ENCODE results near the gene KRT16. TPM values are rescaled to one million over a fixed set of nuclear protein-coding genes. Genes with fewer than 3 reads are reported as not detected.

Gene KRT16
- total RNA-seq, 2 experiments from 2014 or later: not detected

DNA sequence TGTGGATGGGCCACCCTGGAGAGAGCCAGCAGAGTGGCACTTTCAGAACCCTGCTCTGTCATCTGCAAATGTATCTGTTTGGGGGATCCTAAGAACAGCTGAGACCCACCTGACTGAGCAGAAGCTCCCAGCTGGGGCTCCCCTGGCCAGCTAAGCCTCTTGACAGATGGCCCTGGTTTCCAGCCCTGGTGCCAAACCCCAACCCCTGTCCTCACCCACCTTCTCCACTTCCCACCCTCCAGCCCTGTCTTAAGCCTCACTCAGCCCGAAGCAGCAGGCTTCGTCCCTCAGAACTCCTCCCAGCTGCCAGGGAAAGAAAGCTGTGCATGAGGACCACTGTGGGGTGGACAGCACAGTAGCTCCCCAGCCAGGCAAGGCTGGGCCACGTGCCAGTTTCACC is 37.2 kb downstream of the KRT16 start:
- H3K4me3 Mint-ChIP-seq: no peak overlapping the region
- no peaks in the 10 kb centered on the region for H3K36me3 Mint-ChIP-seq (ENCODE audit: low read depth)
- H3K27ac Mint-ChIP-seq: no peak overlapping the region
- ChIA-PET CTCF (no interaction called here), POLR2A (no interaction called here)
- H3K4me1 Mint-ChIP-seq: no peaks in the 10 kb centered on the region
- DNase-seq: no peak
- no peaks in the 10 kb centered on the region for H3K9me3 Mint-ChIP-seq
- H3K27me3 Mint-ChIP-seq: peaks cover 28% of the 10 kb centered on the region

DNA sequence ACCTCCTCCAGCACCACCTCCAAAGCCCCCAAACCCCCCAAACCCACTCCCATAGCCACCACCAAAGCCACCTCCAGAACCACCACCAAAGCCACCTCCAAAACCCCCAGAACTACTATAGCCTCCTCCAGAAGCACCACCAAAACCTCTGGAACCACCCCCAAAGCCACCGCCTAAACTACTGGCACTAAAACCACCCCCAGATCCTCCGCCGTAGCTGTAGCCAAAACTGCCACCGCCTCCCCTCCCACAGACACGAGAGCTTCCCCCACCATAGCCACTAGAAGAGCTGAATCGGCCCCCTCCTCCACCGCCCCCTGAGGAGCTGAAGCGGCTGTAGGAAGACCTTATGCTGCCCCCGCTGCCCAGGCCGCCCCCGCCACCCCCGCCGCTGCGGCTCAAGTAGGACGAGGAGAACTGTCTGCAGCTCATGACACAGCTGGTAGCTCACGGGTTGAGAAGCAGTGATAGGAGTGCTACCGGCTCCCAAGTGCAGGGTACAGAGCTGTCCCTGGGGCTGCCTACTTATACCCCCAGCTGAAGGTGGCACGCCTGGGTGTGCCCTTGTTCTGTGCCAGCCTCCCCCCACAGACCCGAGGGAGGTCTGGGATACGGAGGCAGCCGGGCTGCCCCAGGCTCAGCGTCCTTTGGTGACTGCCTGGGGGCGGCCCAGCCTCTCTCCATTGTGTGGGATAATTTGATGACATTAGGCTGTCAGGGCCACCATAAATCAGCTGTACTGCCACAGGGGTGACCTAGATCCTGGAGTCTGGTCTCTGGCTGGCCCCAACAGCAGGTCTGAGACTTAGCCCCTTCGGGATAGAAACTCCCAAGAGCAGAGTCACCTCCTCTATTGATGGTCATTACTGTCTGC is 40.8 kb downstream of the KRT16 start, which contains the start of gene KRT9:
Gene KRT9, minus strand, starts transcription at position 499 of the 874 bp plus-strand sequence. Its CDS starts 67 bp downstream, at position 432.
- Mint-ChIP-seq H3K27ac (no peak within 1 kb of the TSS), H3K9me3 (peaks cover 12% of the 10 kb centered on the region), H3K4me3 (no peak within 1 kb of the TSS), H3K4me1 (peaks cover 6% of the 10 kb centered on the region), H3K27me3 (peaks cover 24% of the 10 kb centered on the region), H3K36me3 (ENCODE audit: low read depth) (peaks cover 6% of the 10 kb centered on the region)
- no peak for DNase-seq
- POLR2A ChIA-PET: no interaction called here
- CTCF ChIA-PET: interaction anchor here (0.8 to 3.0 kb wide), 3 partner anchors 23 to 91 kb away, joined by 3 to 9 read pairs (median 5); no protein-coding TSS in a partner anchor

DNA sequence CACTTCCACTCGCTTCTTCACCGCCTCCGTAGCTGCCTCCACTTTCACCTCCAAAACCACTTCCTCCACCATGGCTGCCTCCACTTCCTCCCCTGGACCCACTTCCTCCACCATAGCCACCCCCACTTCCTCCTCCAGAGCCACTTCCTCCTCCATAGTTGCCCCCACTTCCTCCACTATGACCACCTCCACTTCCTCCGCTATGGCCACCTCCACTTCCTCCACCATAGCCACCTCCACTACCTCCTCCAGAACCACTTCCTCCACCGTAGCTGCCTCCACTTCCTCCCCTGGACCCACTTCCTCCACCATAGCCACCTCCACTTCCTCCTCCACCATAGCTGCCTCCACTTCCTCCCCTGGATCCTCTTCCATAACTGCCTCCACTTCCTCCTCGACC is 45.2 kb downstream of the KRT16 start:
- Mint-ChIP-seq H3K27ac (peak overlapping the region; percentile 75), H3K4me1 (peaks cover 6% of the 10 kb centered on the region), H3K4me3 (no peak overlapping the region), H3K27me3 (peaks cover 39% of the 10 kb centered on the region), H3K9me3 (peaks cover 14% of the 10 kb centered on the region), H3K36me3 (ENCODE audit: low read depth) (peaks cover 6% of the 10 kb centered on the region)
- ChIA-PET POLR2A (no interaction called here), CTCF (interaction anchor here (3.7 kb wide), 1 partner anchor 81 kb away, joined by 13 read pairs; no protein-coding TSS in a partner anchor)
- no peak for DNase-seq

DNA sequence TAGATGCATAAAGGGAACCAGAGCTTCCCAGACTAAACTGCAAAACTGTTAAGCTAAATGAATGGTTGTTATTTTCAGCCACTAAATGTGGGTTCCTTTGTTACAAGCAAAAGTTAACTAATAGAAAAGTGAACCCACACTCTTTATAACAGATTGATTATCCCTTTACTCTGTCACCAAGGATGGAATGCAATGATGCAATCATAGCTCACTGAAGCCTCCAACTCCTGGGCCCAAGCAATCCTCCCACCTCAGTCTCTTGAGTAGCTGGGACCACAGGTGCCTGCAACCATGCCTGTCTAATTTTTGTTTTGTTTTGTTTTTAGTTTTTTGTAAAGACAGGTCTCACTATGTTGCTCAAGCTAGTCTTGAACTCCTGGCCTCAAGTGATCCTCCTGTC is 47.2 kb downstream of the KRT16 start:
- Mint-ChIP-seq H3K27ac (no peak overlapping the region), H3K4me3 (no peak overlapping the region), H3K4me1 (peaks cover 6% of the 10 kb centered on the region), H3K27me3 (peaks cover 40% of the 10 kb centered on the region), H3K9me3 (peaks cover 14% of the 10 kb centered on the region), H3K36me3 (ENCODE audit: low read depth) (peaks cover 6% of the 10 kb centered on the region)
- ChIA-PET POLR2A (no interaction called here), CTCF (interaction anchor here (2.6 to 3.7 kb wide), 2 partner anchors 16 to 83 kb away, joined by 13 to 21 read pairs; no protein-coding TSS in a partner anchor)
- DNase-seq: no peak

DNA sequence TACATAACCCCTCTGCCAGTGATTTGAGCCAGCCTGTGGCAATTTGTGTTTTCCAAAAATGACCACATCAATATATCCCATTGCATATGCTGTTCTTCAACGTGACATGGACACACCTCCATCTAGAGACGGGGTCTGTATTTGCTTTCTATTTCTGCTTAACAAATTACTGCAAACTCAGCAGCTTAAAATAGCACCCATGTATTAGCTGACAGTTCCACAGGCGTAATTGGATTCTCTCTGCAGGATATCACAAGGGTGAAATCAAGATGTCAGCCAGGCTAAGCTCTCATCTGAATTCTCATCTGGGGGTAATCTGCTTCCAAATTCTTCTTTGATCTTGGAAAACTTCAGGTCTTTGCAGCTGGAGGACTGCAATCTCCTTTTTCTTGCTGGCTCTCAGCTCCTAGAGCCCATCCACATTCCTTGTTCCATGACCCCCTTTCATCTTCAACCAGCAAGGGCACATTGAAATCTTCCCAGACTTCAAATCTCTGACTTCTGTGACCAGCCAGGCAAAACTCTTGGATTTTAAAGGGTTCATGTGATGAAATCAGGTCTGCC is 48.9 kb downstream of the KRT16 start:
- POLR2A ChIA-PET: no interaction called here
- Mint-ChIP-seq H3K4me3 (no peak overlapping the region), H3K4me1 (peaks cover 6% of the 10 kb centered on the region), H3K27ac (no peak overlapping the region), H3K27me3 (peaks cover 41% of the 10 kb centered on the region), H3K36me3 (ENCODE audit: low read depth) (peaks cover 6% of the 10 kb centered on the region), H3K9me3 (peaks cover 14% of the 10 kb centered on the region)
- CTCF ChIA-PET: interaction anchor here (1.7 to 3.7 kb wide), 2 partner anchors 15 to 85 kb away, joined by 10 to 13 read pairs; no protein-coding TSS in a partner anchor
- DNase-seq: no peak

DNA sequence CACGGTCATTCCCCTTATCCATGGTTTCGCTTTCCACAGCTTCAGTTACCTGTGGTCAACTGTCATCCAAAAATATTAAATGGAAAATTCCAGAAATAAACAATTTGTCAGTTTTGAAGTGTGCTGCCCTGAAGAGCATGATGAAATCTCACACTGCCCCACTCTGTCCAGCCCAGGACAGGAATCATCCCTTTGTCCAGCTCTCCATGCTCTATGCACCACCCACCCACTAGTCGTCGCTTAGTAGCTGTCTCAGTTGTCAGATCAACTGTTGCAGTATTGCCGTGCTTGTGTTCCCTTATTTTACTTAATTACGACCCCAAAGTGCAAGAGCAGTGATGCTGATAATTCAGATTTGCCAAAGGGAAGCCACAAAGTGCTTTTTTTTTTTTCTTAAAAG is 51.0 kb downstream of the KRT16 start:
- H3K27ac Mint-ChIP-seq: no peak overlapping the region
- no peaks in the 10 kb centered on the region for H3K36me3 Mint-ChIP-seq (ENCODE audit: low read depth)
- POLR2A ChIA-PET: no interaction called here
- H3K27me3 Mint-ChIP-seq: peaks cover 54% of the 10 kb centered on the region
- H3K9me3 Mint-ChIP-seq: peaks cover 2% of the 10 kb centered on the region
- H3K4me3 Mint-ChIP-seq: no peak overlapping the region
- CTCF ChIA-PET: no interaction called here
- DNase-seq: no peak
- H3K4me1 Mint-ChIP-seq: no peaks in the 10 kb centered on the region

Other genes starting within 250 kb of the KRT16 start
- not detected for gene KRT33B, start 243.0 kb downstream of the KRT16 start, total RNA-seq
- not detected for gene KRT34, start 230.5 kb downstream of the KRT16 start, total RNA-seq
- gene KRT31, start 215.2 kb downstream of the KRT16 start, total RNA-seq: not detected
- gene KRT37, start 188.2 kb downstream of the KRT16 start, total RNA-seq: not detected
- not detected for gene KRT38, start 171.8 kb downstream of the KRT16 start, total RNA-seq
- not detected for gene KRT32, start 145.4 kb downstream of the KRT16 start, total RNA-seq
- gene KRT35, start 131.6 kb downstream of the KRT16 start, total RNA-seq: not detected
- not detected for gene KRT36, start 122.9 kb downstream of the KRT16 start, total RNA-seq
- not detected for gene KRT13, start 107.2 kb downstream of the KRT16 start, total RNA-seq
- gene KRT15, start 93.9 kb downstream of the KRT16 start, total RNA-seq: not detected
- gene KRT19, start 84.5 kb downstream of the KRT16 start, total RNA-seq: not detected
- gene KRT9, start 40.7 kb downstream of the KRT16 start, total RNA-seq: not detected
- not detected for gene KRT14, start 25.9 kb downstream of the KRT16 start, total RNA-seq
- not detected for gene KRT17, start 11.8 kb upstream of the KRT16 start, total RNA-seq
- gene EIF1, start 76.1 kb upstream of the KRT16 start, total RNA-seq: 100 to 1,000 TPM; 933 to 950 TPM
- not detected for gene GAST, start 99.6 kb upstream of the KRT16 start, total RNA-seq
- gene HAP1, start 121.9 kb upstream of the KRT16 start, total RNA-seq: under 1 TPM; 0.05 TPM
- gene JUP, start 173.9 kb upstream of the KRT16 start, total RNA-seq: under 1 TPM; 0.35 to 0.45 TPM
- gene P3H4, start 199.2 kb upstream of the KRT16 start, total RNA-seq: 1 to 10 TPM; 1.8 to 1.9 TPM
- not detected for gene FKBP10, start 200.2 kb upstream of the KRT16 start, total RNA-seq
- gene NT5C3B, start 223.5 kb upstream of the KRT16 start, total RNA-seq: 10 to 100 TPM; 16.1 to 19.0 TPM
- gene KLHL10, start 225.1 kb upstream of the KRT16 start, total RNA-seq: not detected

Measured in activated CD4-positive, alpha-beta memory T cell treated with anti-CD3 and anti-CD28 coated beads, Interleukin-2, amount 10 ng/mL, durations not matched to agents 7 days and 5 days (primary cell).